NCI-H1930 (cell line): Measurements from ENCODE around the gene MESD.
"Not testable (repeated sequence)": the region's sequence is repeated elsewhere in the genome, so short reads cannot be mapped to it uniquely, and the experiment has no call there.

Source experiments
- DNase-seq, 2 experiments: peaks; one replicate each; lab custom pipeline; 2025; lab: John Stamatoyannopoulos, UW

The MESD gene

GRCh38 chr15:80957976-80958375 is 31.6 kb downstream of the MESD start:
- no peak for DNase-seq

- DNase-seq, result no peak
These were observed 32.1 kb downstream of the MESD start for GRCh38 chr15:80957556-80957955.

DNA sequence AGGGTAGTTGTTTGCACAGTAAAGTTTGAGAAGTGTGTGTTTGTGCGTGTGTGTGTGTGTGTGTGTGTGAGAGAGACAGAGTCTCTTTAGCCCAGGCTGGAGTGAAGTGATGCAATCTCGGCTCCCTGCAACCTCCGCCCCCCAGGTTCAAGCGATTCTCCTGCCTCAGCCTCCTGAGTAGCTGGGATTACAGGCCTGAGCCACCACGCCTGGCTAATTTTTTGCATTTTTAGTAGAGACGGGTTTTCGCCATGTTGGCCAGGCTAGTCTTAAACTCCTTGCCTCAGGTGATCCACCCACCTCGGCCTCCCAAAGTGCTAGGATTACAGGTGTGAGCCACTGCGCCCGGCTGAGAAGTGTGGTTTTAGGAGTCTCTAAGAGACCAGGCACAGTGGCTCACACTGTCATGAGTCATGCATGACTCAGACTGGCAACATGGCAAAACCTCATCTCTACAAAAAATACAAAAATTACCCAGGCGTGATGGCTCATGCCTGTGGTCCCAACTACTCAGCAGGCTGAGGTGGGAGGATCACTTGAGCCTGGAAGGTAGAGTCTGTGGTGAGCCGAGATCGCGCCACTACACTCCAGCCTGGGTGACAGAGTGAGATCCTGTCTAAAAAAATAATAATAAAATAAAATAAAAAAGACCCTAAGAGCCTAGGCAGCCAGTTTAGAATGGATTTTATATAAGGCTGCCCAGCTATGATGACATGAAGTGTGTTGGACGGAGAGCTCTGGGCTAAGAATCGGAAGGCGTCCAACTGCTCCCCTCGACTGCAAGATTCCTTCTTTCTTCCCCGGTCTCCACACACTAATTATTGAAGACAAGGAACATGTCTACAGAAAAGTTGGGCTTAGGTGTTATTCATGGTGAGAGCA is 33.8 kb downstream of the MESD start:
- not testable (repeated sequence) for DNase-seq

GRCh38 chr15:80953953-80954778 is 35.5 kb downstream of the MESD start:
- no peak for DNase-seq

DNA sequence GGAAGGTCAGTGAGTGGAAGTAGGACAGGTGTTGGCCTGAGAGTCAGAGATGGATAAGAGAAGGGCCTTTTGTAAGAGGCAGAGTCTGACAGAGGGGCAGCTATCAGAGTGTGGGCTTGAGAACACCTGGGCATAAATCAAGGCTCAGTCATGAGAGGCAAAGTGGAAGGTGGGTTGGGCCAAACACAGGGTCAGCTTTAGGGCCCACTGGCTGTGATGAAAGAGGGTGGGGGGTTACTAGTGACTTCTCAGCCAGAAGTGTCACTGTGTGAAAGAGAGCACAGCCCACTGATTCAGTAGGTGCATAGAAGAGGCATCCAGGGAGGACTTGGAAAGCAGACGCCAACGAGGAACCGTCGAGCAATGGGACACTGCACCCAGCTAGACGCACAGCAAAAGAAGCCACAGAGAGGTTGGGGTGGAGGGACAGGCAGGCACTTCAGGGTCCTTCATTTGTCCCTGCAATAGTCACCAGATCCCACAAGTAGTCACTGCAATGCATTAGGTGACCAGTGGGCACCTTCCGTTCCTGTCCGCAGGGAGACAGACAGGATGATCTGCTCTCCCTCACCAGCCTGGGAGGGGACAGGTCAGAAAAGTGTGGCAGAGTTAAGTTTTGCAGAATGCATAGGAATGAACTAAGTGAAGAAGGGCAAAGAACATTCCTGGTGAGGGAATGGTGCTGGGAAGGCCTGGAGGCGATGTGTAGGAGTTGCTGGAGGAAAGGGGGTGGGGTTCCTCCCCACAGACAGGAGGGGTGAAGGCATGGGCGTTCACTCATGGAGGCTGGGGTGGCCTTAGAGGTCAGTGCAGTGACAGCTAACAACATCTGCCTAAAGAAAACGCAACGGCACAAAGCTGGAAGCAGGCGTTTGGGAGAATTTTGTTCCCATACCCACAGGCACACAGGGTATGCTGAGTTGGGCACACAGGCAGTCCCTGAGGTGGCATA is 36.3 kb downstream of the MESD start:
- no peak for DNase-seq

DNA sequence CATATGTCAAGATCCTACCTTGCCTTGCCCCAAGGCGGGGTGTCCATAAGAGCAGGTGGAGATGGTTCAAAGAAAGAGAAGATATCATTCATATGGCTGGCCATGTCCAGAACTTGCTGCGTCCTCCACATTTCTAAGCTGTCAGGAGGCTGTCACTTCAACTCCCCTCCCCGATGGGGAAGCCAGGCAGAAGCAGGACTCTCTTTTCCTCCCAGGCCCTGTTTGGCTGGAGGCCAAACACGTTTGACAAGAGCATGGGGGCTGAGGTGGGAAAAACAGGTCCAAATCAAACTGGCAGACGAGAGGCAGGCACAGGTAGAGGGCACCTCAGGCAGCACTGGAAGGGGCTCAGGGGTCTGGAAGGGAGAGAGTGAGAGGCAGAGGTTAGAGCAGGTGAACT is 37.7 kb downstream of the MESD start:
- DNase-seq, result no peak

- no peak for DNase-seq
These were observed 39.1 kb downstream of the MESD start for GRCh38 chr15:80950291-80951078.

DNA sequence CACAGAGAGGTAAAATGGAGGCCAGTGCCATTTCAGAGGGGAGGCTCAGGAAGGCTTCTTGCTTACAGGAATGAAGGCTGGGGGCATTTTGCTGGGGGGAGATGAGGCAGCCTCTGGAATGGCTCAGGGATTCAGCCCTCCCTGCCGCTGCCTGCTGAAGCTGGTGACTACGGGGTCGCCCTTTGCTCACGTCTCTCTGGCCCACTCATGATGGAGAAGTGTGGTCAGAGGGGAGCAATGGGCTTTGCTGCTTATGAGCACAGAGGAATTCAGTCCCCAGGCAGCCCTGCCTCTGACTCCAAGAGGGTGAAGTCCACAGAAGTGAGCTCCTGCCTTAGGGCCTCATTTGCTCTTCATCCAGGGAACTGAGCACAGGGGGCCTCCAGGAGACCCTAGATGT is 39.9 kb downstream of the MESD start:
- no peak for DNase-seq

- no peak for DNase-seq
These were observed 40.8 kb downstream of the MESD start for GRCh38 chr15:80948651-80949292.

DNA sequence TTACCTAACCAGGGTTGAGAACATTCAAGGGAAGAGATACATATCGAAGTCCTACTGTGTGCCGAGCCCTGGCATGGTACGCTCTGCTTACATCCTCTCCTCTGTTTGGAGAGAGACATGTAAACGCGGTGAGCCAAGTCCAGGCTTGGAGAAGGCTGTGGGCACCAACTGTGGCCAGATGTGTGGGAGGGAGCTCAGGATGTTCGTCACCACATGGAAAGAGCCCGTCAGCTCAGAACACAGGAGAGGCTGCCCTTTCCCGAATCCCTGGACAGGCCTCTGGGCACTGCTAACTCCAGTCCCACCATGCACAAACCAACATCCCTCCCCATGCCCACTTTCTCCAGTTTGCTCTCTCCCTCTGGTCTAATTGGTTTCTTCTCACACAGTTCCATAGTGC is 43.0 kb downstream of the MESD start:
- no peak for DNase-seq

DNA sequence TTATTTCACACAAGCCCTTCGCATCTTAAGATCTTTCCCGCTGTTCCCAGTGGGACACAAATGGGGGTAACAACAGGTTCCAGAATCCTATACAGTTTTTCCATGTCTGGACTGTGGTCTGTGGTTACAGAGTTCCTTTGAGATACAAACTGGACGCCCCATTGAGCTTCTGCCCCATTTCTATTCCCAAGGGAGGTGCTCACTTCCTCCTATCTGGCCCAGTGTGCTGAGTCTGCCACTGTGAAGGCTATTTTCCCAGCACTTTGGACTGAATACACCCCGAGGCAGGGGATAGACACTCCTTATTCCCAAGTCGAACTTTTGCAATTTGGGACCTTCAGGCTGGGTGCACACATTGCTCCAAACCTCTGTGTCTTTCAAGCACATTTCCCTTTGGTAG is 44.0 kb downstream of the MESD start:
- no peak for DNase-seq

GRCh38 chr15:80944818-80945217 is 44.8 kb downstream of the MESD start:
- no peak for DNase-seq

GRCh38 chr15:80942746-80943565 is 46.7 kb downstream of the MESD start:
- DNase-seq, result no peak

GRCh38 chr15:80942266-80942665 is 47.4 kb downstream of the MESD start:
- no peak for DNase-seq

- DNase-seq, result no peak
These were observed 48.8 kb downstream of the MESD start for GRCh38 chr15:80940851-80941250.

GRCh38 chr15:80940331-80940730 is 49.3 kb downstream of the MESD start:
- no peak for DNase-seq

DNA sequence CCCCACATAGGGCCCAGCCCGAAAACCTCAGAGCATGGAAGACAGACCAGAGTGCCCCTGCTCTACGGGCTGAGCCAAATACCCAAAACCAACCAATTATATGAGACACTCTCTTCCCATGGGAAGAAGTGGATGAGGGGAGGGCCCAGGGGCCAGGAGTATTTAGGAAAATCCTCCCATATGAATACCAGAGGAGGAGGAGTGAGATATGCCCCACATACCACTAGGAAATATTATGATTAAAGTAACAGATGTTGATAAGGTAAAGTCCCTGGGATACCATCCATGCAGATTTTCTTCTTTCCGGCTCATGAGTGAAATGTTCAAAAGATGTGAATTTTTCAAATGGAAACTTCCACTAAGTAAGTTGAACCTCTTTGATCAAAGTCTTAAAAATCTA is 50.4 kb downstream of the MESD start:
- no peak for DNase-seq

DNA sequence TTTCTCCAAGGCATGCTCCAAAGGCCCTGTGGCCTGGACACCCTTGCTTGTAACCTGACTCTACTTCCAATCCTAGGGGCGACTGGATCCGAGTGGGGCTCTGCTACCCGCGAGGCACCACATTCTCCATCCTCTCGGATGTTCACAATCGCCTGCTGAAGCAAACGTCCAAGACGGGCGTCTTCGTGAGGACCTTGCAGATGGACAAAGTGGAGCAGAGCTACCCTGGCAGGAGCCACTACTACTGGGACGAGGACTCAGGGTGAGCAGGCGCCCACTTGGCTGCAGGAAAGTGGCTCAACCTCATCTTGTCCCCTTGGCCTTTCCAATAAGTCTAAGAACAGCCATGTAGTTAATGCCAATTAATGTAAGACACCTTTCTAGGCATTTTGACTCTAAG is 51.9 kb downstream of the MESD start:
- DNase-seq, result no peak

DNA sequence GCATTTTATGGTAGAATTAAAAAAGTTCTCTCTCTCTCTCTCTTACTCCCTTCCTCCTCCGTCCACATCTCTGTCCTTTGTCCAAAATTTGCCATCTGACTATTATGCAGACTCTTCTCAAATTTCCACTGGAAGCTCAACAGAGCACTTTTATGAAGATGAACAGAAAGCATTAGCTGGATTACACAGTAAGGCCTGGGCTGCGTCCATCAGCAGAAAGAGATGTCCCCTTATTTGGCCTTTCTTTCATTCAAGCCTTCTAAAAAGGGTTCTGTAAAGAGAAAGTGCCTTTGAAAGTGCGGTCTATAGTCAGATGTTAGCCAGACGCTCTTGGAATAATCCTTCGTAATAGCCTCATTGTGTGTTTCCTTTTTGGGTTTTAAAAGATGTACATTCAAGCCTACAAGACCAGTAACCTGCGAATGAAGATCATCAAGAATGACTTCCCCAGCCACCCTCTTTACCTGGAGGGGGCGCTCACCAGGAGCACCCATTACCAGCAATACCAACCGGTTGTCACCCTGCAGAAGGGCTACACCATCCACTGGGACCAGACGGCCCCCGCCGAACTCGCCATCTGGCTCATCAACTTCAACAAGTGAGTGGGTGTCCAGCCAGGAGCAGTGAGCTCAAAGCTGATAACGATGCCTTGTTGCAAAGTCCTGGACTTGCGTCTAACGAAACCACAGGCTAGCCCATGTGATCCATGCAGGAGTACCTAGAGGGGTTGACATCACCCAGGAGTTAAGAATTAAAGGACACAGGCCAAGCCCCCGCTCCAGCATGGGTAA is 53.1 kb downstream of the MESD start:
- no peak for DNase-seq
